Bronchial epithelial cell (primary cell): ENCODE results near the gene CCDC148. TPM values are rescaled to one million over a fixed set of nuclear protein-coding genes. Genes with fewer than 3 reads are reported as not detected.
A peak's percentile ranks its signal among the peaks of the same experiment; 100 is the strongest.

Experiments used
- DNase-seq: peaks from one replicate; pipeline ENCODE4 v3.0.0-alpha.2; 2010; ENCODE audit warnings: low read depth
- FAIRE-seq: peaks from 2 replicates; lab custom pipeline; 2011; peaks lifted over from hg19 to GRCh38; lab: Jason Lieb, UNC
- H3K27me3 ChIP-seq: 2 replicates; pipeline ENCODE4 v1.5.1; 2011; ENCODE audit warnings: low read length; ENCODE audit not compliant: control insufficient read depth, insufficient read depth
- H3K36me3 ChIP-seq: 2 replicates; pipeline ENCODE4 v1.5.1; 2011; ENCODE audit warnings: low read length; ENCODE audit not compliant: control insufficient read depth, insufficient read depth
- H3K4me3 ChIP-seq: 2 replicates; pipeline ENCODE4 v1.5.1; 2011; ENCODE audit warnings: mild to moderate bottlenecking, low read depth, low read length, control low read depth
- total RNA-seq: library from RNA; depleted of rRNA; stranded (reverse); fragments of >200 nt; gene quantifications from 2 replicates; pipeline ENCODE4 v1.2.1, GENCODE V29; 2014
- TF ChIP-seq, protein P1 (sequence below): IDR thresholded peaks from 2 replicates; pipeline ENCODE4 v1.5.1; 2011; ENCODE audit warnings: mild to moderate bottlenecking, moderate library complexity, low read length, control low read depth, inconsistent platforms; ENCODE audit not compliant: insufficient read depth, severe bottlenecking

CCDC148 gene
- total RNA-seq, 1 donor from 2014 or later: 0.26 TPM

DNA sequence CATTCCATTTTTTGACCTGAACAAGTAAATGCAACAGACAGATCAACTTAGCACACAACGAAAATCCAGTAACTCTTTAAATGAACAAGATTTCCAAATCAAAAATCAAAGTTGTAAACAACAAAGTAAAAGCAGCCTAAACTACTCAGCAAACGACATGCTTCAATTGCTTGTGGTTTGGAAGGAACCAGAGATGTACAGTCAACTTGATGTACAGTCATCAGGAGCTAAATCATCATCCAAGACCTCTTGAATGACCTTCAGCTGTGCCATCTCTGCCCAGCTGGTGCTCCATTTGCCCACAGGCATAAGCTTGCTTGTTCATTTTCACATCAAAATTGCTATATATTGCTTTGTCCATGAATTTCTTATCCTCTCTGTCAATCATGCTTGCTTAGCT, 245.1 kb downstream of the CCDC148 start:
- no peak for FAIRE-seq
- Histone ChIP-seq H3K27me3 (no peaks in the 10 kb centered on the region), H3K36me3 (no peaks in the 10 kb centered on the region), H3K4me3 (no peak overlapping the region)
- peak; percentile 11 for DNase-seq
- TF ChIP-seq, protein P1, sequence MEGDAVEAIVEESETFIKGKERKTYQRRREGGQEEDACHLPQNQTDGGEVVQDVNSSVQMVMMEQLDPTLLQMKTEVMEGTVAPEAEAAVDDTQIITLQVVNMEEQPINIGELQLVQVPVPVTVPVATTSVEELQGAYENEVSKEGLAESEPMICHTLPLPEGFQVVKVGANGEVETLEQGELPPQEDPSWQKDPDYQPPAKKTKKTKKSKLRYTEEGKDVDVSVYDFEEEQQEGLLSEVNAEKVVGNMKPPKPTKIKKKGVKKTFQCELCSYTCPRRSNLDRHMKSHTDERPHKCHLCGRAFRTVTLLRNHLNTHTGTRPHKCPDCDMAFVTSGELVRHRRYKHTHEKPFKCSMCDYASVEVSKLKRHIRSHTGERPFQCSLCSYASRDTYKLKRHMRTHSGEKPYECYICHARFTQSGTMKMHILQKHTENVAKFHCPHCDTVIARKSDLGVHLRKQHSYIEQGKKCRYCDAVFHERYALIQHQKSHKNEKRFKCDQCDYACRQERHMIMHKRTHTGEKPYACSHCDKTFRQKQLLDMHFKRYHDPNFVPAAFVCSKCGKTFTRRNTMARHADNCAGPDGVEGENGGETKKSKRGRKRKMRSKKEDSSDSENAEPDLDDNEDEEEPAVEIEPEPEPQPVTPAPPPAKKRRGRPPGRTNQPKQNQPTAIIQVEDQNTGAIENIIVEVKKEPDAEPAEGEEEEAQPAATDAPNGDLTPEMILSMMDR: no peak

DNA sequence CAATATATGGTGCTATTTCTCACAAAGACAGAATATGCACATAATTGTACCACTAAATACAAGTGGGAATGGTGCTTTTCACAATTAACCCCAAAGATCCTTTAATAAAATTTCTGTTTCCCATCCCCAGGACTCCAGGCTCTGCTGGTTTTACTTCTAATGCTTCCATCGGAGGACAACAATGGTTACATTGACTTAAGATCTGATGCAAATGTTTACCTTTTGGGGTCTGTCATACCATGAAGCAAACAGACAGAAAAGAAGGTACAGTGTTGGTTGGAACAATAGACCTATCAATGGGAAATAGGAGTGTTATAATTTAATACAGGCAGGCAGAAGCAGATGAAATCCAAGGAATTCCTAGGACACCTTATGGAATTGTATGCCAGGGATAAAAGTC, 249.2 kb downstream of the CCDC148 start:
- Histone ChIP-seq H3K4me3 (no peak overlapping the region), H3K36me3 (no peaks in the 10 kb centered on the region), H3K27me3 (no peaks in the 10 kb centered on the region)
- FAIRE-seq (no peak), DNase-seq (no peak)
- TF ChIP-seq, protein P1: no peak

DNA sequence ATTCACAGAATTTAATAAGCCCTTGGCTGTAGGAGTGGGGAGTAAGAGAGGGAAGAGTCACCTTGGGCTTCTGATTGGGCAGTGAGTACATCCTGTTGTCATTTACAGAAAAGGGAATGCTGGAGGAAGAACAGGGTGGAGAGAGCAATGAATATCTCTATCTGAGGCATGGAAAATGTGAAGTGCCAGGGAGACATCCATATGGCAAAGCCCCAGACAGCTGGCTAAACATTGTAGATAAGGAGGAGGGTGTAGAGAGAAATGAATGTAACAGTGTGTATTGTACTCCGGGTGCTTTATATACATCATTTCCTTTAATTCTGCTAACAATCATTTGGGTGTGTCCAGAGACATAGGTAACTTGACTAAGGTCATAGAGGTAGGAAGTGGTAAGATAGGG, 251.3 kb downstream of the CCDC148 start:
- no peak for DNase-seq
- H3K4me3 ChIP-seq: no peak overlapping the region
- TF ChIP-seq, protein P1: no peak
- H3K27me3 ChIP-seq: no peaks in the 10 kb centered on the region
- H3K36me3 ChIP-seq: no peaks in the 10 kb centered on the region
- FAIRE-seq: no peak

DNA sequence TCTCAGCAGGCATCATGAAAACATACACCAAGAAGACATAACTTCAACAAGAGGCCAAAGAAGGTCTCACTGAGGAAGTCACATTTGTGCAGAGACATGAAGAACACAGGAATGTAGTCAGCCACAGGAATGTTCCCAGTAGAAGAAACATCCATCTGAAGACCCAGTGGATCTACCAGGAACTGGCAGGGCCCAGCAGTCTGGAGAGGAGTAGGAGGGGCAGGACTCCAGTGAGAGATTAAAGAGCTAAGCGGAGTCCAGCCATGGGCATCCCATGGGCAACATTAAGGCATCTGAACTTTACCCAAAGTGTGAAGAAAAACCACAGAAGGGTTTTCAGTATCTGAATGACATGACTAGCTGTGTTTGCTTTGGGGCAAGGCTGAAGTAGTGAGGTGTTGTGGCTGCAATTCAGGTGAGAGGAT, 251.8 kb downstream of the CCDC148 start:
- no peaks in the 10 kb centered on the region for H3K27me3 ChIP-seq

DNA sequence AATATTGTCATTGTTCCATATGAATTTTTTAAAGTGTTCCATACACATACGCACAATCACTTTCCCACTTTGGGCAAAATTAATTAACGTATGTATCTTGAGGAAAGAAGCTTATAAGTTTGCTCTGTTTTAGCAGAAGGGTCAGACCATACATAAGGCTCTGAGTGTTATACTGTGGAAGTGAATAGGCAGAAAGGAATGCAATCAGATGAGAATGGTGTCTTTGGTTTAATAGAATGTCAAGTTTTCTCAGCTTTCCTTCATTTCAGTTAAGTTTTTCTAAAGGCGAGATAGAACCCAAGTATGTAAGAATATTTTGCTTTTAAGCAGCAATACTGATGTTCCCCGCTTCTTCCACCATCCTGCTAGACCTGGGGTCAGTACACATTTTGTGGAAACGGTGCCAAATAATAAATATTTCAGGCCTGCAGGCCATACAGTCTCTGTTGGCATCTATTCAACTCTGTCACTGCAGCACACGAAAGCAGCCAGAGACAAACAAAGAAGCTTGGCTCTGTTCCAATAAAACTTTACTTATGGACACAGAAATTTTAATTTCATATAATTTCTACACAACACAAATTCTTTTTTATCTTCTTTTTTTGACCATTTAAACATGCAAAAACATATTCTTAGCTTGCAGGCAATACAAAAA, 254.3 kb downstream of the CCDC148 start:
- no peak for FAIRE-seq
- H3K4me3 ChIP-seq: no peak overlapping the region
- TF ChIP-seq, protein P1: no peak
- DNase-seq: peak; percentile 71
- H3K36me3 ChIP-seq: no peaks in the 10 kb centered on the region
- no peaks in the 10 kb centered on the region for H3K27me3 ChIP-seq

More for the DNA sequence above, 251.8 kb downstream of the CCDC148 start:
- H3K36me3 ChIP-seq: no peaks in the 10 kb centered on the region
- no peak overlapping the region for H3K4me3 ChIP-seq
- FAIRE-seq: no peak
- TF ChIP-seq, protein P1: no peak
- DNase-seq: no peak

DNA sequence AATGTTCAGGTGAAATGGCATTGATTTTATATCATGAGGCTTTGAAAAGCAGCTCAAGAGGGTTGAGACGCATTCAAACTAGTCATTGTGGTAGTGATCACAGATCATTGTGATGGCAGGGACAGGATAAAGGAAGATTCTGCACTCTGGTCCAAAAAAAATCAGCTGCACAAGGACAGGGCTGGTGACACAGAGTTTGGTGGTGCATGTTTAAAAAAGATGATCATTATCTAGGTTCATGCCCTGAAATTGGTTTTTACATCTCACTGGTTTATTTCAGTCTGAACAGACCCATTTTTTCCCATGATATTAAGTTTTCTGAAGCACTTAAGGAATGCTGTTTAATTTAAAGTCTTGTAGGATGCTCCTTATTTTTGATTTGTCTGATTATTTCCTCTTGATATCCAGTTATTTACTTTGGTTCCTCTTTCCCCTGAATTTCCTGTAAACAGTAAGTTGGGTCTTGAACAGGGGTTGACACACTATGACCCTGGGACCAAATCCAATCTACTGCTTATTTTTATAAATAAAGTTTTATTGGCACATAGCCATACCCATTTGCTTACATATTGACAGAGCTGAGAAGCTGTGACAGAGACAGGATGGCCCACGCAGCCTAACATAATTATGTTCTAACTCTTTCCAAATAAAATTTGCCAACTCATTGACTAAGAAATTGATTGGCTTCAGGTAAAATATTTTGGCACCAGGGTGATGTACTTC, 256.5 kb downstream of the CCDC148 start:
- Histone ChIP-seq H3K4me3 (no peak overlapping the region), H3K36me3 (no peaks in the 10 kb centered on the region), H3K27me3 (no peaks in the 10 kb centered on the region)
- no peak for FAIRE-seq
- TF ChIP-seq, protein P1: no peak
- no peak for DNase-seq
